Measurements from ENCODE around the gene SRCAP.

The SRCAP gene

GRCh38 chr16:30778549-30779244 is 79.7 kb downstream of the SRCAP start:
- no peak for DNase-seq

GRCh38 chr16:30779596-30779995 is 80.6 kb downstream of the SRCAP start:
- DNase-seq: no peak

GRCh38 chr16:30780021-30780420 is 81.0 kb downstream of the SRCAP start:
- DNase-seq: no peak

GRCh38 chr16:30780549-30780948 is 81.6 kb downstream of the SRCAP start:
- no peak for DNase-seq

DNA sequence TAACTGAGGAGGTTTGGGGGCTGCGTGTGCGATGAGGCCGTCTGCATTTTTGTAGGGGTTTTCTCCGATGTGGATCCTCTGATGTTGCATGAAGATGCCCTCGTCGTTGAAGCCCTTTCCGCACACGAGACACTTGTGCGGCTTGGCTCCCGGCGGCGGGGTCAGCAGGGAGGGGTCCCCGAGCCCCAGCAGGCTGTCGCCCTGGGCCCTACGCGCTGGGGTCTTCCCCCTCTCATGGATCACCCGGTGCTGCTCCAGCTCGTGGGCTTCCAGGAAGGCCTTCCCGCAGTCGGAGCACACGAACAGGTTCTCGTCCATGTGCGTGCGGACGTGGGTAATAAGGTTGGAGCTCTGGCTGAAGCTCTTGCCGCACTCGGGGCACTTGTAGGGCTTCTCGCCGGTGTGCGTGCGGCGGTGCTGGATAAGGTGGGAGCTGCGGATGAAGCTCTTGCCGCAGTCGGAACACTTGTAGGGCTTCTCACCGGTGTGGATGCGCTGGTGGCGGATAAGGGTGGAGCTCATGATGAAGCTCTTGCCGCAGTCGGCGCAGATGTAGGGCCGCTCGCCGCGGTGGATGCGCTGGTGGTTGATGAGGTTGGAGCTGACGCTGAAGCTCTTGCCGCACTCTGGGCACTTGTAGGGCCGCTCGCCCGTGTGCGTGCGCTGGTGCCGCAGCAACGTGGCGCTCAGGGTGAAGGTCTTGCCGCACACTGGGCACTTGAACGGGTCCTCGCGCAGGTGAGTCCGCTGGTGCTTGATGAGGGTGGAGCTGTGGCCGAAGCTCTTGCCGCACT is 83.7 kb downstream of the SRCAP start:
- DNase-seq: no peak

DNA sequence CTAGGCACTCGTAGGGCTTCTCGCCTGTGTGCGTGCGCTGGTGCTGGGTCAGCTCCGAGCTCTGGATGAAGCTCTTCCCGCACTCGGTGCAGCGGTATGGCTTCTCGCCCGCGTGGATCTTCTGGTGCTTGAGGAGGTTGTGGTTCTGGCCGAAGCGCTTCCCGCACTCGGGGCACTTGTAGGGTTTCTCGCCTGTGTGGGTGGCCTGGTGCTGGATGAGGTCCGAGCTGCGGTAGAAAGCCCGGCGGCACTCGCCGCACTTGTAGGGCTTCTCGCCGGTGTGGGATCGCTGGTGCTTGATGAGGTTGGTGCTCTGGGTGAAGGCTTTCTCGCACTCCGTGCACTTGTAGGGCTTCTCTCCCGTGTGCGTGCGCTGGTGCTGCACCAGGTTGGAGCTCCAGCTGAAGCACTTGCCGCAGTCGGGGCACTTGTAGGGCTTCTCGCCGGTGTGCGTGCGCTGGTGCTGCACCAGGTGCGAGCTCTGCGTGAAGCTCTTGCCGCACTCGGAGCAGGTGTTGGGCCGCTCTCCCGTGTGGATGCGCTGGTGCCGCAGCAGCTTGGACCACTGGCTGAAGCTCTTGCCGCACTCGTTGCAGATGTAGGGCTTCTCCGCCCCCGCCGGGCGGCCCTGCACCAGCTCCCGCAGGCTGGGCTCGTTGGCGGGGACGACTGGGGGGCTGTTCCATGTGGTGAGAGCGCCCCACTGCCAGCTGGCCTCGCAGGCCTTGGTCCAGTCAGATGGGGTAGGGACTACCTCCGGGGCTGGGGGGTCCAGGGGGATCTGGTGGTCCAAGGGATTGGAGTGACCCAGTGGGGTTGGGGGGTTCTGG is 84.5 kb downstream of the SRCAP start:
- DNase-seq: no peak

DNA sequence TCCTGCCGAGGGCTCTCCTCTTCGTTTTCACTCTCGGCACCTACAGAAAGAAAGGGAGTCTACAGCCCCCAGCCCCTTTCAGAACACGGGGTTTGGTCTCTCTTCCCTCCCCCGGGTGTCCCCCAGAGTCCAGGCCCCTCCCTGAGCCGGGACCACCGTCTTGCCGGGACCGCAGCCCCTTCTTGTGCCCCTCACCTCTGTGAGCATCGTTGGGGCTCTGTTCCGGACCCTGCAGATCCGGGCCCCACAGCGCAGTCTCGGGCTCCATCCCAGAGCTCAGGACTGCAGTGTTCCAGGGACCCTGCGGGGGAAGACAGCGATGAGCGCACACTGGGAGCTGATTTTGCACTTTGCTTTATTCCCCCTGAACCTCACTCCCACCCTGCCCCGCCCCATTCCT is 85.2 kb downstream of the SRCAP start:
- no peak for DNase-seq

- no peak for DNase-seq
Observed at GRCh38 chr16:30785126-30786106, 86.4 kb downstream of the SRCAP start.

- DNase-seq: no peak
Observed at GRCh38 chr16:30786115-30786935, 87.4 kb downstream of the SRCAP start.

GRCh38 chr16:30786936-30787612 is 88.1 kb downstream of the SRCAP start, which contains the start of gene ZNF629:
ZNF629 (minus strand) TSS chr16:30787205; CDS start chr16:30784482, 2,723 bp downstream.
- peak; percentile 40 for DNase-seq

- DNase-seq: no peak
Observed at GRCh38 chr16:30787613-30788378, 88.8 kb downstream of the SRCAP start.
